ENCODE data around the gene CEP128.
A peak's percentile ranks its signal among the peaks of the same experiment; 100 is the strongest.

Gene CEP128

GRCh38 chr14:80544366-80544765 lies 397.2 kb downstream of the CEP128 start:
- no peak for DNase-seq (ENCODE audit: low read depth)

GRCh38 chr14:80543211-80543610 lies 398.3 kb downstream of the CEP128 start:
- no peak for DNase-seq (ENCODE audit: low read depth)

- no peak for DNase-seq (ENCODE audit: low read depth)
Observed at GRCh38 chr14:80538633-80539375, 402.7 kb downstream of the CEP128 start.

- DNase-seq (ENCODE audit: low read depth), result no peak
Observed at GRCh38 chr14:80537626-80538025, 403.9 kb downstream of the CEP128 start.

GRCh38 chr14:80536456-80536855 lies 405.1 kb downstream of the CEP128 start:
- DNase-seq (ENCODE audit: low read depth), result no peak

GRCh38 chr14:80535171-80535570 lies 406.4 kb downstream of the CEP128 start:
- DNase-seq (ENCODE audit: low read depth), result peak; percentile 8

GRCh38 chr14:80523518-80524117 lies 417.9 kb downstream of the CEP128 start:
- DNase-seq (ENCODE audit: low read depth), result no peak

GRCh38 chr14:80522936-80523335 lies 418.6 kb downstream of the CEP128 start:
- peak; percentile 8 for DNase-seq (ENCODE audit: low read depth)

- no peak for DNase-seq (ENCODE audit: low read depth)
Observed at GRCh38 chr14:80522411-80522810, 419.1 kb downstream of the CEP128 start.

- no peak for DNase-seq (ENCODE audit: low read depth)
Observed at GRCh38 chr14:80521456-80521855, 420.1 kb downstream of the CEP128 start.

- DNase-seq (ENCODE audit: low read depth), result no peak
Observed at GRCh38 chr14:80519002-80519401, 422.5 kb downstream of the CEP128 start.

GRCh38 chr14:80518173-80518572 lies 423.4 kb downstream of the CEP128 start:
- DNase-seq (ENCODE audit: low read depth), result no peak

- DNase-seq (ENCODE audit: low read depth), result no peak
Observed at GRCh38 chr14:80507292-80507869, 434.2 kb downstream of the CEP128 start.

GRCh38 chr14:80504781-80505180 lies 436.8 kb downstream of the CEP128 start:
- no peak for DNase-seq (ENCODE audit: low read depth)

GRCh38 chr14:80498533-80498932 lies 443.0 kb downstream of the CEP128 start:
- DNase-seq (ENCODE audit: low read depth), result no peak

GRCh38 chr14:80496090-80496489 lies 445.4 kb downstream of the CEP128 start:
- DNase-seq (ENCODE audit: low read depth), result no peak

GRCh38 chr14:80494769-80495168 lies 446.8 kb downstream of the CEP128 start:
- no peak for DNase-seq (ENCODE audit: low read depth)

GRCh38 chr14:80493620-80494019 lies 447.9 kb downstream of the CEP128 start:
- no peak for DNase-seq (ENCODE audit: low read depth)

- DNase-seq (ENCODE audit: low read depth), result no peak
Observed at GRCh38 chr14:80491650-80492049, 449.9 kb downstream of the CEP128 start.

GRCh38 chr14:80491131-80491530 lies 450.4 kb downstream of the CEP128 start:
- DNase-seq (ENCODE audit: low read depth), result no peak

- DNase-seq (ENCODE audit: low read depth), result no peak
Observed at GRCh38 chr14:80489513-80489912, 452.0 kb downstream of the CEP128 start.

- peak; percentile 4 for DNase-seq (ENCODE audit: low read depth)
Observed at GRCh38 chr14:80485764-80486163, 455.8 kb downstream of the CEP128 start.

GRCh38 chr14:80483331-80483730 lies 458.2 kb downstream of the CEP128 start:
- DNase-seq (ENCODE audit: low read depth), result no peak

Measured in amniotic epithelial cell (primary cell).